DMS53 (cell line): ENCODE results near the gene TAF4.
"Not testable (repeated sequence)": the region's sequence is repeated elsewhere in the genome, so short reads cannot be mapped to it uniquely, and the experiment has no call there.

Experiments
- DNase-seq: peaks from one replicate; lab custom pipeline; 2025; lab: John Stamatoyannopoulos, UW

The TAF4 gene

GRCh38 chr20:61976644-61977418 lies 88.8 kb downstream of the TAF4 start:
- no peak for DNase-seq

- DNase-seq = no peak
These were observed 89.4 kb downstream of the TAF4 start for GRCh38 chr20:61976263-61976643.

GRCh38 chr20:61975407-61976129 lies 90.1 kb downstream of the TAF4 start:
- DNase-seq = no peak

- DNase-seq = no peak
These were observed 91.4 kb downstream of the TAF4 start for GRCh38 chr20:61974357-61974665.

GRCh38 chr20:61973515-61974356 lies 91.9 kb downstream of the TAF4 start:
- DNase-seq = no peak

- DNase-seq = no peak
These were observed 92.8 kb downstream of the TAF4 start for GRCh38 chr20:61972636-61973508.

GRCh38 chr20:61971595-61971994 lies 94.1 kb downstream of the TAF4 start:
- DNase-seq = not testable (repeated sequence)

GRCh38 chr20:61970357-61970756 lies 95.3 kb downstream of the TAF4 start:
- no peak for DNase-seq

- DNase-seq = no peak
These were observed 95.9 kb downstream of the TAF4 start for GRCh38 chr20:61969806-61970205.

GRCh38 chr20:61968932-61969331 lies 96.7 kb downstream of the TAF4 start:
- DNase-seq = no peak

- DNase-seq = no peak
These were observed 97.5 kb downstream of the TAF4 start for GRCh38 chr20:61968036-61968810.

- no peak for DNase-seq
These were observed 98.4 kb downstream of the TAF4 start for GRCh38 chr20:61967300-61967699.

GRCh38 chr20:61966492-61967244 lies 99.0 kb downstream of the TAF4 start:
- no peak for DNase-seq

GRCh38 chr20:61965606-61966491 lies 99.8 kb downstream of the TAF4 start:
- DNase-seq = peak; percentile 33

- DNase-seq = no peak
These were observed 100.7 kb downstream of the TAF4 start for GRCh38 chr20:61964675-61965605.

GRCh38 chr20:61963885-61964674 lies 101.6 kb downstream of the TAF4 start:
- no peak for DNase-seq

GRCh38 chr20:61963149-61963548 lies 102.5 kb downstream of the TAF4 start:
- no peak for DNase-seq
